NCI-H82 (cell line): ENCODE results near the gene ATF7.
"Not testable (repeated sequence)": the region's sequence is repeated elsewhere in the genome, so short reads cannot be mapped to it uniquely, and the experiment has no call there.

Experiments used
- DNase-seq: peaks from one replicate; lab custom pipeline; 2025; lab: John Stamatoyannopoulos, UW

ATF7 gene

DNA sequence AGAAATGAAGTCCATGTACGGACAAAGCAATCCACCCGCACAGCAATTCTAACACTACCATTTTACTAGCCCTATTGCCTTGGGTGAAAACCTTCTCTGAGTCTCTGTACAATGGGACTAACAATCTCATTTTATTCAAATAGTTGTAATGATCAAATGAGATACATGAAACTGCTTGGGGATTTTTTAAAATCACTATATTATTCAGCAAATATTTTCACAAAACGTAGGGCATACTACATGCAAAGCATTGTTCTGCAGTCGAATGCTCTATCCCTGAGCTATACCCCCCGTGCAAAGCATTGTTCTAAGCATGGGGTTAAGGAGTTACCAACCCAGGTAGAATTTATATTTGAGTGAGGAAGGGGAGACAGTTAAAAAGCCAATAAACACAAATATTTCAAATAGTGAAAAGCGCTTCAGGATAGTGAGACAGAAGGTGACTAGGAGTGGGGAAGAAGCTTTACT is 554 bp upstream of the ATF7 start:
- DNase-seq = peak; percentile 51

GRCh38 chr12:53625373-53625945 is 723 bp downstream of the ATF7 start:
- peak; percentile 43 for DNase-seq

- DNase-seq = peak; percentile 43
Measured at GRCh38 chr12:53624956-53625355, 1.2 kb downstream of the ATF7 start.

DNA sequence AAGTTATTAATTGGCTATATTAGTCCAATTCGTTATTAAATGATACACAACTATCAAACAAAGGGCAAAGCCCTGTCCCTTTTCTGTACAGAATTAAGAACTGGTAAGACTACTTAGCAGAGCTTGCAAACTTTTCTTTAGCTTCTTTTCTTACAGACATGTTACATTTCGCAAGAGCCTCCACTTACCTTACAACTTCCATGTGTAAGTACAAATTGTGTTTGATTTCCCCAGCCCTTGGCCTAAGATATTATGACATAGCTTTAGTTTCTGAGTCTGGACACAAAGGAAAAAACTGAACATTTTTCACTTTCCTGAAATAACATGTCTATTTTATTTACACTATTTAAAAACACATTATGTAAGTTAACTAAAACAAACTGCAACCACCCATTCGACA is 1.7 kb downstream of the ATF7 start:
- DNase-seq = no peak

GRCh38 chr12:53623548-53624385 is 2.4 kb downstream of the ATF7 start:
- no peak for DNase-seq

DNA sequence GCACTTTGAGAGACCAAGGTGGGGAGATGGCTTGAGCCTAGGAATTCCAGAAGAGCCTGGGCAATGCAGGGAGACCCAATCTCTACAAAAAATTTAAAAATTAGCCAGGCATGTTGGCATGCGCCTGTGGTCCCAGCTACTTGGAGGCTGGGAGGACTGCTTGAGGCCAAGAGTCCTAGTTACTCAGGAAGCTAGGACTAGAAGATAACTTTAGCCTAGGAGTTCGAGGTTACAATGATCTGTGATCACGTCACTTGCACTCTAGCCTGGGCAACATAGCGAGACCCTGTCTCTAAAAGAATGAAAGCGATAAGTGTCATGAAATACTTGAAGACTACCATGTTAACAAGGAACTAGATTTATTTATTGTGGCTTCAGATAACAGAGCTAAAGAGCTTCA is 3.5 kb downstream of the ATF7 start:
- no peak for DNase-seq

GRCh38 chr12:53618275-53618674 is 7.9 kb downstream of the ATF7 start:
- DNase-seq = no peak

DNA sequence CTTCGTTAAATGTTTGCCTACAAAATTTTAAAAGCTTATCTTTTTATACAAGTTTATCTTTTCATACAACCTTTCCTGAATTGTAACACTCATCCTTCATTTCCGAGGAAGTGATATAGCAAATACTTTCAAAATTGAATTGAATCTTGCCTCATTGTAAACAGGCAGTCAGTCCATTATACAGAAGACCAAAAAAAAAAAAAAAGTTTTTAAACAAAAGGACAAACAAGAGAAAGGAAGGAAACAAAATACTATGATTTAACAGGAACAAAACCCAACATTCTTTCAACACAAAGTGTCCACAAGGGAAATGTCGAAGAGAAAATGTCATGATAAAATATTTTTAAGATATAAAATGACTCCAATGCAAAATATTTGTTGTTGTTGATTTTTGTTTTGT is 8.5 kb downstream of the ATF7 start:
- no peak for DNase-seq

GRCh38 chr12:53616950-53617349 is 9.2 kb downstream of the ATF7 start:
- no peak for DNase-seq

DNA sequence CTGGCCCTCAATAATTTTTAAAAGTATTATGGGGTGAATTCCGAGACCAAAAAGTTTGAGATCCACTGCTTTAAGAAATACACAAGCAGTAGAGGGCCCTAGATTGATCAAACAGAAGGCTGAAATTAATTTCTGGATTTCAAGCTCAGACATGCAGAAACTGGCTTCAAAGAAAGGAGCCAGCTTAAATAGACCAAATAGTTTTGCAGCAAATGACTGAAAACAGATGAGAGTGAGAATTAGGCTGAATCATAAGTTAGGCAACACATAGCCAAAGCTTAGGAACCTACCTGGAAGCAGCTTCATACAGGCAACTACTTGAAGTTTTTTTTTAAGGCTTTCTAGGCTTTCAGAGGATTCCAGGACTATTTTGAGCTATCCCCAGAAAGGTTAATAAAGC is 12.4 kb downstream of the ATF7 start:
- DNase-seq = no peak

DNA sequence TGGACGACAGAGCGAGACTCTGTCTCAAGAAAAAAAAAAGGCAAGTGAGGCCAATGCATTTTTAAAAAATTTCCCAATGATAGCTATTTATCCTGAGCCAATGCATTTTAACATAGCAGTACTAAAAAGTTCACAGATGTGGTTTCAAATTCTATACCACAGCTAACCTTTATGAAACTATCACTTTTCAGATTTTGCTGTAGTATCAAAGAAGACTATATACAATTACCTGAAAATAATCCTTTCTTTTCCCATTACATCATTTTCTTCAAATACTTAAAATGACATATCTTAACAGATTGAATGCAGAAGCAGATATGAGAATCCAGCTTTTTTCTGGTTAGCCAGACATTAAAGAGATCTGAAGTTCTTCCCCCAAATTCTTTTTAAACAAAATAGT is 13.2 kb downstream of the ATF7 start:
- no peak for DNase-seq

- no peak for DNase-seq
Measured at GRCh38 chr12:53611304-53611703, 14.9 kb downstream of the ATF7 start.

GRCh38 chr12:53606688-53607087 is 19.5 kb downstream of the ATF7 start:
- not testable (repeated sequence) for DNase-seq

GRCh38 chr12:53604581-53604980 is 21.6 kb downstream of the ATF7 start:
- DNase-seq = no peak

DNA sequence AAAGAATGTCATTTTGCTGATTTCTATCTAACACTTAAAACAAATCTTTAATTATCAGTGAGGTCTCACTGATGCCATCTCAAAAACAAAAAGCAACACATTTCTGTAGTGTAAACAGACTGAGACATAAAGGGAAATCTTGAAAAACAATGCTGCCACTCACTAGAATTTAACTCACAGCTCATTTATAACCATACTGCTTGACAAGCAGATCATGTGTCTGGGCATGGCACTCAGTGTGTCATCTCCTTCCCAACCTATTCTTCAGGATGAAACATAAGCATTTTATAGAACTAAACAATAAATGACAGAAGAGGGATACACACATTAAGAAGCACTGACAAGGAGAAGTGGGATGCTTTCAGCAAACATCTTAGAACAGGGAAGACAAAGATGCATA is 22.4 kb downstream of the ATF7 start:
- DNase-seq = no peak

- no peak for DNase-seq
Measured at GRCh38 chr12:53603196-53603595, 23.0 kb downstream of the ATF7 start.

GRCh38 chr12:53602176-53602864 is 23.9 kb downstream of the ATF7 start:
- peak; percentile 21 for DNase-seq

- peak; percentile 89 for DNase-seq
Measured at GRCh38 chr12:53601296-53601847, 24.8 kb downstream of the ATF7 start.

GRCh38 chr12:53600490-53601295 is 25.5 kb downstream of the ATF7 start:
- peak; percentile 86 for DNase-seq

DNA sequence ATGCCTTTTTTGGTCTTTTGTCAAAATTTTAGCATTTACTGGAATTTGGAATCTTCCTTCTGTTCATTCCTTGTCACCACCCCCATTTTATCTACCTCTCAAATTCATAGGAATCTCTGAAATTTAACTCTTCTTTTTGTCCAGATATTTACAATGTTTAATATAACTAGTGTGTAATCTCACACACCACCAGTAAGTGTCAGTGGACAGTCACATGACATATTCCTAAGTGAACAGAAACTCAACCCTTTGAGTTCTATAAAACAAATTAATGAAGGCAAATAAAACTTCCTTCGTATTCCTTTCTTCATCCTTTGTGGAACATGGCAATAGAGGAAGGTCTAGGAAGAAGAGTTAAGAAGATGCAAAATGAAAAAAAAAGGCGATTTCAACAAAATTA is 26.6 kb downstream of the ATF7 start:
- no peak for DNase-seq

DNA sequence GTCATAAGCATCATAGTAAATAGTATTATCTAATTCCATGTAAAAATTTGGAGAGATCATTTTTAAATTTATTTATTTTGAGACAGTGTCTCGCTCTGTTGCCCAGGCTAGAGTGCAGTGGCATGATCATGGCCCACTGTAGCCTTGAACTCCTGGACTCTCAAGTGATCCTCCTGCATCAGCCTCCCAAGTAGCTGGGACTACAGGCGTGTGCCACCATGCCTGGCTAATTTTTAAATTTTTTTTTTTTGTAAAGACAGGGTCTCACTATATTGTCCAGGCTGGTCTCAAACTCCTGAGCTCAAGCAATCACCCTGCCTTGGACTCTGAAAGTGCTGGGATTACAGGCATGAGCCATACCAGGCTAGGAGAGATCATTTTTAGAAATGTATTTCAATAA is 27.2 kb downstream of the ATF7 start:
- DNase-seq = not testable (repeated sequence)

DNA sequence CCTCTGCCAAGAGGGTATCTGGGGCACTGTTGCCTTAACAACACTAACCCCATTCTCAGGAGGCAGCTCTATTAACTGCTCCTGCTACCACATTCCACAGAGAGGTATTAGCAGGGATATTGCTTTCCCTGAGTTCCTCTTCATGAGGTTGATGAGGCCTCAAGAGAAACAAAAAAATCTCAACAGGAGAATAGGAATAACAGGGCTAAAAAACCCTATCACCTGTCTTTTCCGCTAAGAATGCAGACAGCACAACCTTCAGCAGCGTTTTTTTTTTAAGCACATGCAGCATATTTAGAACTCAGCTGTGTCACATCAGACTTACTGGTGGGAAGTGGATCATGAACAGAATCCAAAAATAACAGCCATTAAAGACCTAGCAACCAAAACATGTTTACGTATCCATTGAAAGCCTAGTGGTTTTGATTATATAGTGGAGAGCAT is 29.2 kb downstream of the ATF7 start:
- no peak for DNase-seq
